SK-N-SH (cell line): ENCODE results near the gene MRPL27. TPM values are rescaled to one million over a fixed set of nuclear protein-coding genes. Genes with fewer than 3 reads are reported as not detected.

Source experiments
- CTCF ChIA-PET: fragments of 300-600, 350-600 bp; formaldehyde crosslinking; extraction: SDS; loops from one replicate; lab custom pipeline; 2021; lab: Yijun Ruan, JAX
- POLR2A ChIA-PET: fragments of 350-600 bp; sonication (Branson Sonifier 250); formaldehyde crosslinking; extraction: SDS; loops from one replicate; lab custom pipeline; 2020; ENCODE audit warnings: antibody characterized with exemption, inconsistent platforms; lab: Yijun Ruan, JAX
- DNase-seq: peaks from one replicate; pipeline ENCODE4 v3.0.0; 2012
- H2AFZ ChIP-seq: fragments of 200-600 bp; sonication (generic); 2 replicates; pipeline ENCODE4 v1.8.1; 2016; ENCODE audit warnings: antibody characterized with exemption, mild to moderate bottlenecking, low read depth
- H3F3A ChIP-seq: fragments of 200-600 bp; sonication (generic); replicated peaks from 2 replicates; pipeline ENCODE3; 2016; ENCODE audit warnings: antibody characterized with exemption, mild to moderate bottlenecking; ENCODE audit not compliant: insufficient read depth
- H3K27ac ChIP-seq, 2 experiments: fragments of 200-500 bp in 1 of 2; fragments of 200-600 bp in 1 of 2; sonication (Bioruptor generic) in 1 of 2; sonication (generic), shearing (Covaris generic) in 1 of 2; 2 replicates each; pipeline versions ENCODE4 v1.5.1 to v1.6.1; 2014 to 2016; ENCODE audit warnings: low read depth in 2 of 2, inconsistent platforms in 1 of 2, low read length in 1 of 2, mild to moderate bottlenecking in 1 of 2, mixed read lengths in 1 of 2
- H3K27me3 ChIP-seq: fragments of 200-600 bp; sonication (generic), shearing (Covaris generic); 2 replicates; pipeline ENCODE4 v1.6.1; 2016; ENCODE audit warnings: mixed run types; ENCODE audit not compliant: insufficient read depth
- H3K36me3 ChIP-seq, 2 experiments: fragments of 200-500 bp in 1 of 2; fragments of 200-600 bp in 1 of 2; sonication (Bioruptor generic) in 1 of 2; sonication (generic) in 1 of 2; replicated peaks in 1 of 2; 2 replicates each; pipeline versions ENCODE3 to v1.5.1; 2014 to 2016; ENCODE audit warnings: low read length in 1 of 2, mild to moderate bottlenecking in 1 of 2; ENCODE audit not compliant: insufficient read depth in 2 of 2, control insufficient read depth in 1 of 2
- H3K4me1 ChIP-seq, 2 experiments: fragments of 200-500 bp in 1 of 2; fragments of 200-600 bp in 1 of 2; sonication (Bioruptor generic) in 1 of 2; sonication (generic), shearing (Covaris generic) in 1 of 2; 2 replicates each; pipeline versions ENCODE4 v1.5.1 to v1.6.1; 2014 to 2016; ENCODE audit warnings: low read depth in 1 of 2, low read length in 1 of 2, mixed run types in 1 of 2; ENCODE audit not compliant: insufficient read depth in 2 of 2, control insufficient read depth in 1 of 2
- H3K4me2 ChIP-seq: fragments of 200-600 bp; sonication (generic), shearing (Covaris generic); 2 replicates; pipeline ENCODE4 v1.6.1; 2017; ENCODE audit warnings: mixed run types
- H3K4me3 ChIP-seq, 2 experiments: fragments of 200-500 bp in 1 of 2; fragments of 200-600 bp in 1 of 2; sonication (Bioruptor generic) in 1 of 2; sonication (generic), shearing (Covaris generic) in 1 of 2; 2 replicates each; pipeline versions ENCODE4 v1.5.1 to v1.8.1; 2014 to 2016; ENCODE audit warnings: low read depth in 2 of 2, inconsistent platforms in 1 of 2, low read length in 1 of 2, mild to moderate bottlenecking in 1 of 2, mixed read lengths in 1 of 2, moderate library complexity in 1 of 2
- H3K79me2 ChIP-seq: fragments of 200-600 bp; sonication (generic); 2 replicates; pipeline ENCODE4 v1.8.1; 2017; ENCODE audit warnings: mild to moderate bottlenecking; ENCODE audit not compliant: insufficient read depth
- H3K9ac ChIP-seq: fragments of 200-600 bp; sonication (generic); 2 replicates; pipeline ENCODE4 v1.6.1; 2017; ENCODE audit warnings: mixed run types
- H3K9me2 ChIP-seq: fragments of 200-600 bp; sonication (generic); 2 replicates; pipeline ENCODE4 v1.6.1; 2017; ENCODE audit warnings: mixed run types
- H3K9me3 ChIP-seq: fragments of 200-600 bp; sonication (generic); 2 replicates; pipeline ENCODE4 v1.6.1; 2017; ENCODE audit warnings: mixed run types, mild to moderate bottlenecking, moderate library complexity
- H4K20me1 ChIP-seq: fragments of 200-600 bp; sonication (generic); 2 replicates; pipeline ENCODE4 v1.6.1; 2017; ENCODE audit warnings: mild to moderate bottlenecking, mixed run types; ENCODE audit not compliant: insufficient read depth
- CHD2 ChIP-seq: fragments of 150-350 bp; IDR thresholded peaks from 2 replicates; pipeline ENCODE4 v1.6.1; 2018; ENCODE audit warnings: low read length; ENCODE audit not compliant: partially characterized antibody
- ELF1 ChIP-seq: IDR thresholded peaks from 2 replicates; pipeline ENCODE4 v1.4.0; 2012
- EP300 ChIP-seq, 2 experiments: IDR thresholded peaks; 2 replicates each; pipeline versions ENCODE4 v1.4.0 to v1.6.1; 2012; ENCODE audit warnings: borderline replicate concordance in 1 of 2, low read depth in 1 of 2, low read length in 1 of 2
- EZH2phosphoT487 ChIP-seq: fragments of 200-600 bp; sonication (generic); IDR thresholded peaks from 2 replicates; pipeline ENCODE4 v1.6.1; 2017; ENCODE audit warnings: low read depth, mixed run types, mild to moderate bottlenecking, antibody characterized with exemption, moderate library complexity, borderline replicate concordance
- FOSL2 ChIP-seq: IDR thresholded peaks from 2 replicates; pipeline ENCODE4 v1.4.0; 2012; ENCODE audit warnings: low read depth, mild to moderate bottlenecking, moderate library complexity, borderline replicate concordance
- FOXJ3 ChIP-seq: sonication (generic); formaldehyde crosslinking; IDR thresholded peaks from 2 replicates; pipeline ENCODE4 v1.5.1; 2020; ENCODE audit warnings: mild to moderate bottlenecking, missing genetic modification reagents
- FOXM1 ChIP-seq: IDR thresholded peaks from 2 replicates; pipeline ENCODE4 v1.4.0; 2012; ENCODE audit warnings: low read depth, mild to moderate bottlenecking
- MAX ChIP-seq: IDR thresholded peaks from 2 replicates; pipeline ENCODE4 v1.4.0; 2012; ENCODE audit warnings: low read depth
- MEF2A ChIP-seq: IDR thresholded peaks from 2 replicates; pipeline ENCODE4 v1.4.0; 2012; ENCODE audit warnings: low read depth, borderline replicate concordance
- POLR2AphosphoS5 ChIP-seq: IDR thresholded peaks from 2 replicates; pipeline ENCODE4 v1.6.1; 2012; ENCODE audit warnings: low read depth, low read length
- RAD21 ChIP-seq: IDR thresholded peaks from 2 replicates; pipeline ENCODE4 v1.6.1; 2012; ENCODE audit warnings: mild to moderate bottlenecking, low read length
- RCOR1 ChIP-seq: fragments of 150-350 bp; IDR thresholded peaks from 2 replicates; pipeline ENCODE4 v1.6.1; 2017; ENCODE audit warnings: antibody characterized with exemption, low read length
- RFX5 ChIP-seq: IDR thresholded peaks from 2 replicates; pipeline ENCODE4 v1.6.1; 2012; ENCODE audit warnings: mild to moderate bottlenecking, improper control_type of control experiment, low read length
- SIN3A ChIP-seq: IDR thresholded peaks from 2 replicates; pipeline ENCODE4 v1.6.1; 2012; ENCODE audit warnings: low read depth, mild to moderate bottlenecking, low read length, moderate library complexity, borderline replicate concordance
- SMC3 ChIP-seq: IDR thresholded peaks from 2 replicates; pipeline ENCODE4 v1.6.1; 2012; ENCODE audit warnings: low read depth, low read length, improper control_type of control experiment
- TAF1 ChIP-seq: IDR thresholded peaks from 2 replicates; pipeline ENCODE4 v1.6.1; 2012; ENCODE audit warnings: low read depth, mild to moderate bottlenecking, low read length, moderate library complexity, borderline replicate concordance
- USF1 ChIP-seq: IDR thresholded peaks from 2 replicates; pipeline ENCODE4 v1.4.0; 2012; ENCODE audit warnings: low read depth, borderline replicate concordance
- WGBS: methylation state at CpG from one replicate; pipeline ENCODE4 v1.1.6; 2017; ENCODE audit warnings: low lambda C conversion rate; 5-methylcytosine and 5-hydroxymethylcytosine counted together
- polyA plus RNA-seq, 3 experiments: library from polyadenylated mRNA; depleted of rRNA; stranded (reverse); fragments of >200 nt; gene quantifications; 2 replicates each; pipeline ENCODE4 v1.2.3, GENCODE V29; 2012

MRPL27 gene
- polyA plus RNA-seq, 1 of the 3 experiments (the other 2 are of a cell fraction): 266 TPM

DNA sequence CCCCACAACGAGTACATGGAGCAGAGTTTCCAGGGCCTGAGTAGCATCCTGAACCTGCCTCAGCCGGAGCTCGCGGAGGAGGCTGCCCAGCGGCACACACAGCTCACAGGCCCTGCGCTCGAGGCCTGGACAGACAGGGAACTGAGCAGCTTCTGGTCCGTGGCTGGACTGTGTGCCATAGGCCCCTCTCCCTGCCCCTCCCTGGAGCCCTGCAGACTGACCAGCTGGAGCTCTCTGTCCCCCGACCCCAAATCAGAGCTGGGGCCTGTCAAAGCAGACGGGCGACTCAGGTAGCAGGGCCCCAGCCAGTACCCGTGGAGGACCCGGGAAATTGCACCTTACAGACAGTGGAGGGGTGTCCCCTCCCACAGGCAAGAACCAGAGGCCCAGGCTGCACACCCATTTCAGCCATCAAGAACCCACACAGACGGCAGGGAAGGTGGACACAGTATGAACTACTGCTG is 13.0 kb downstream of the MRPL27 start:
- no peaks in the 10 kb centered on the region for H3K9me2 ChIP-seq
- H3K27me3 ChIP-seq: no peaks in the 10 kb centered on the region
- peaks cover 21% of the 10 kb centered on the region for H3F3A ChIP-seq
- H3K4me3 ChIP-seq: no peak overlapping the region
- no peaks in the 10 kb centered on the region for H3K9me3 ChIP-seq
- H3K4me2 ChIP-seq: no peak overlapping the region
- no peak for DNase-seq
- POLR2A ChIA-PET: interaction anchor here (1.4 kb wide), 1 partner anchor 9 kb away, joined by 4 read pairs; no protein-coding TSS in a partner anchor
- no peak overlapping the region for H2AFZ ChIP-seq
- H4K20me1 ChIP-seq: no peaks in the 10 kb centered on the region
- H3K36me3 ChIP-seq: peaks cover 37 to 55% of the 10 kb centered on the region in 2 experiments
- no peak overlapping the region for H3K9ac ChIP-seq
- 94% methylated on average over 8 of the region's 14 CpGs for WGBS
- H3K4me1 ChIP-seq: peaks cover 9 to 25% of the 10 kb centered on the region in 2 experiments; a peak in 2 of 4 replicates
- TF ChIP-seq POLR2AphosphoS5 (0 out of 2 replicates have a peak, but pooled peaks have one; percentile 16), USF1 (no peak)
- H3K27ac ChIP-seq: no peak overlapping the region
- no peaks in the 10 kb centered on the region for H3K79me2 ChIP-seq
- CTCF ChIA-PET: interaction anchor here (0.8 to 3.9 kb wide), 5 partner anchors 37 to 159 kb away, joined by 3 to 52 read pairs (median 13); partner anchors contain the start of genes LRRC59 and RSAD1

GRCh38 chr17:50359005-50359699 is 13.8 kb downstream of the MRPL27 start:
- H3K9ac ChIP-seq: no peak overlapping the region
- no peak for DNase-seq
- peaks cover under 1 to 18% of the 10 kb centered on the region in 2 experiments; a peak in 2 of 4 replicates for H3K4me1 ChIP-seq
- H2AFZ ChIP-seq: no peak overlapping the region
- peak overlapping the region in 1 of 2 experiments; percentile 9; a peak in 1 of 4 replicates for H3K27ac ChIP-seq
- H3K9me2 ChIP-seq: no peaks in the 10 kb centered on the region
- CTCF ChIA-PET: interaction anchor here (0.8 to 3.7 kb wide), 4 partner anchors 38 to 120 kb away, joined by 3 to 16 read pairs (median 4); partner anchors contain the start of genes LRRC59 and RSAD1
- H3K79me2 ChIP-seq: no peaks in the 10 kb centered on the region
- no peaks in the 10 kb centered on the region for H3K9me3 ChIP-seq
- H3K27me3 ChIP-seq: no peaks in the 10 kb centered on the region
- WGBS: 98% methylated on average over 5 of the region's 5 CpGs
- POLR2A ChIA-PET: interaction anchor here (1.2 to 1.4 kb wide), 2 partner anchors 9 to 13 kb away, joined by 4 to 5 read pairs; partner anchors contain the start of gene XYLT2
- H3K4me3 ChIP-seq: no peak overlapping the region
- H4K20me1 ChIP-seq: no peaks in the 10 kb centered on the region
- H3K36me3 ChIP-seq: peaks cover 38 to 64% of the 10 kb centered on the region in 2 experiments
- H3F3A ChIP-seq: peaks cover 21% of the 10 kb centered on the region
- no peak overlapping the region for H3K4me2 ChIP-seq
- TF ChIP-seq ELF1: no peak
- TF ChIP-seq MEF2A: no peak
- no peak for TF ChIP-seq USF1
- TF ChIP-seq SMC3: no peak
- TF ChIP-seq FOSL2: no peak
- TF ChIP-seq, all 33 proteins: peak for 0

- no peak for DNase-seq
- Histone ChIP-seq H3F3A (peaks cover 17% of the 10 kb centered on the region), H4K20me1 (no peaks in the 10 kb centered on the region), H3K4me1 (peaks cover 0 to 8% of the 10 kb centered on the region in 2 experiments; a peak in 1 of 4 replicates), H3K27ac (no peak overlapping the region; a peak in 1 of 4 replicates), H3K79me2 (no peaks in the 10 kb centered on the region), H2AFZ (no peak overlapping the region), H3K36me3 (peaks cover 39 to 68% of the 10 kb centered on the region in 2 experiments), H3K9me3 (no peaks in the 10 kb centered on the region), H3K4me2 (no peak overlapping the region), H3K9me2 (no peaks in the 10 kb centered on the region), H3K9ac (no peak overlapping the region), H3K27me3 (no peaks in the 10 kb centered on the region), H3K4me3 (no peak overlapping the region)
- CTCF ChIA-PET: interaction anchor here (0.9 to 3.7 kb wide), 2 partner anchors 39 to 121 kb away, joined by 3 to 16 read pairs; partner anchors contain the start of genes LRRC59 and RSAD1
- POLR2A ChIA-PET: interaction anchor here (1.2 kb wide), 1 partner anchor 12 kb away, joined by 5 read pairs; the partner anchor contains the start of gene XYLT2
- WGBS: 95% methylated on average over 12 of the region's 17 CpGs
- no peak for TF ChIP-seq FOXJ3 (CRISPR knock-in tag)
- no peak for TF ChIP-seq MAX
- TF ChIP-seq SIN3A: no peak
- TF ChIP-seq RCOR1: no peak
- no peak for TF ChIP-seq RFX5
- TF ChIP-seq SMC3: no peak
- no peak for TF ChIP-seq EZH2phosphoT487
- no peak for TF ChIP-seq EP300 (IDR thresholded peaks at IDR 0.05; ENCODE audit: borderline replicate concordance in 1 of 2, low read depth in 1 of 2, low read length in 1 of 2)
- no peak for TF ChIP-seq TAF1
- no peak for TF ChIP-seq FOXM1
- TF ChIP-seq RAD21: no peak
- TF ChIP-seq CHD2: no peak
These were observed 14.8 kb downstream of the MRPL27 start for GRCh38 chr17:50358177-50358576.
